RWPE2 (cell line): ENCODE results near the gene MIDN.
A peak's percentile ranks its signal among the peaks of the same experiment; 100 is the strongest.
"Not testable (repeated sequence)": the region's sequence is repeated elsewhere in the genome, so short reads cannot be mapped to it uniquely, and the experiment has no call there.

ENCODE experiments used
- ATAC-seq: fragments of 200-7000 bp; cut with Tn5 transposase; 3 replicates; pipeline ENCODE4 v1.9.1; 2021; ENCODE audit warnings: low read depth
- DNase-seq: peaks from one replicate; pipeline ENCODE4 v3.0.0-alpha.2; 2020; ENCODE audit warnings: low spot score
- H3K27ac ChIP-seq: fragments of 450-650 bp; 2 replicates; pipeline ENCODE4 v1.5.1; 2017; ENCODE audit warnings: mild to moderate bottlenecking; ENCODE audit not compliant: poor library complexity, severe bottlenecking
- H3K27me3 ChIP-seq: fragments of 250-450 bp; sonication (Bioruptor Pico); 2 replicates; pipeline ENCODE4 v1.5.1; 2021; ENCODE audit warnings: mild to moderate bottlenecking, moderate library complexity; ENCODE audit not compliant: insufficient read depth, poor library complexity, severe bottlenecking
- H3K36me3 ChIP-seq: fragments of 250-450 bp; sonication (Bioruptor Pico); 2 replicates; pipeline ENCODE4 v1.5.1; 2020; ENCODE audit warnings: low read depth, mild to moderate bottlenecking, moderate library complexity
- H3K4me1 ChIP-seq: fragments of 250-450 bp; sonication (Bioruptor Pico); 2 replicates; pipeline ENCODE4 v1.5.1; 2021; ENCODE audit warnings: mild to moderate bottlenecking, moderate library complexity; ENCODE audit not compliant: insufficient read depth, poor library complexity, severe bottlenecking
- H3K4me3 ChIP-seq: fragments of 250-450 bp; sonication (Bioruptor Pico); 2 replicates; pipeline ENCODE4 v1.5.1; 2021; ENCODE audit warnings: mild to moderate bottlenecking, moderate library complexity; ENCODE audit not compliant: severe bottlenecking
- H3K9me3 ChIP-seq: fragments of 250-450 bp; sonication (Bioruptor Pico); 2 replicates; pipeline ENCODE4 v1.5.1; 2021; ENCODE audit warnings: mild to moderate bottlenecking, moderate library complexity; ENCODE audit not compliant: severe bottlenecking
- CTCF ChIP-seq: fragments of 450-650 bp; IDR thresholded peaks from one replicate; pipeline ENCODE4 v1.5.1; 2017; ENCODE audit warnings: mild to moderate bottlenecking, moderate library complexity; ENCODE audit not compliant: poor library complexity, severe bottlenecking

Gene MIDN

GRCh38 chr19:1243768-1244692 is 4.4 kb upstream of the MIDN start:
- peak; percentile 87 for TF ChIP-seq CTCF
- DNase-seq (no peak), ATAC-seq (peak; percentile 41)
- Histone ChIP-seq H3K4me3 (no peak overlapping the region), H3K36me3 (peaks cover 12% of the 10 kb centered on the region), H3K4me1 (peaks cover 23% of the 10 kb centered on the region), H3K9me3 (no peaks in the 10 kb centered on the region), H3K27me3 (no peaks in the 10 kb centered on the region), H3K27ac (peak overlapping the region; percentile 97)

GRCh38 chr19:1244693-1245451 is 3.5 kb upstream of the MIDN start:
- DNase-seq: no peak
- Histone ChIP-seq H3K9me3 (no peaks in the 10 kb centered on the region), H3K4me3 (no peak overlapping the region), H3K4me1 (peaks cover 23% of the 10 kb centered on the region), H3K36me3 (peaks cover 15% of the 10 kb centered on the region), H3K27me3 (no peaks in the 10 kb centered on the region), H3K27ac (peak overlapping the region; percentile 97)
- TF ChIP-seq CTCF: peak; percentile 58
- peak; percentile 9; the same call in 1 of the 3 replicates for ATAC-seq

- no peak for ATAC-seq
- H3K9me3 ChIP-seq: no peaks in the 10 kb centered on the region
- no peak for DNase-seq
- H3K4me1 ChIP-seq: peaks cover 23% of the 10 kb centered on the region
- TF ChIP-seq CTCF: no peak
- H3K36me3 ChIP-seq: peaks cover 17% of the 10 kb centered on the region
- no peaks in the 10 kb centered on the region for H3K27me3 ChIP-seq
- peak overlapping the region; percentile 97 for H3K27ac ChIP-seq
- H3K4me3 ChIP-seq: no peak overlapping the region
Measured at GRCh38 chr19:1245494-1246264, 2.7 kb upstream of the MIDN start.

- DNase-seq, ATAC-seq, H3K27me3 ChIP-seq, H3K4me3 ChIP-seq, H3K9me3 ChIP-seq: not testable (repeated sequence)
- Histone ChIP-seq H3K36me3 (peaks cover 25% of the 10 kb centered on the region), H3K27ac (peak overlapping the region; percentile 97), H3K4me1 (peaks cover 18% of the 10 kb centered on the region)
Measured at GRCh38 chr19:1246265-1247087, 1.9 kb upstream of the MIDN start.
